Upper lobe of right lung (tissue), 1 donor: ENCODE measurements around the gene OTULIN. TPM values are rescaled to one million over a fixed set of nuclear protein-coding genes. Genes with fewer than 3 reads are reported as not detected.

ENCODE experiments used
- ATAC-seq: fragments of 200-7000 bp; cut with Tn5 transposase; one replicate; pipeline ENCODE4 v1.9.1; 2020; ENCODE audit warnings: mild to moderate bottlenecking, moderate library complexity
- DNase-seq: peaks from one replicate; pipeline ENCODE4 v3.0.0-alpha.2; 2020
- H3K27ac ChIP-seq: fragments of 200-600 bp; one replicate; pipeline ENCODE4 v1.8.0; 2022
- H3K27me3 ChIP-seq: fragments of 200-600 bp; one replicate; pipeline ENCODE4 v1.8.0; 2022; ENCODE audit warnings: mild to moderate bottlenecking
- H3K36me3 ChIP-seq: fragments of 200-600 bp; one replicate; pipeline ENCODE4 v1.8.0; 2022
- H3K4me1 ChIP-seq: fragments of 200-600 bp; one replicate; pipeline ENCODE4 v1.8.0; 2022
- H3K4me3 ChIP-seq: fragments of 200-600 bp; one replicate; pipeline ENCODE4 v1.8.0; 2022; ENCODE audit warnings: mild to moderate bottlenecking
- H3K9me3 ChIP-seq: fragments of 200-600 bp; one replicate; pipeline ENCODE4 v1.8.0; 2022
- intact Hi-C: fragments of 100-400 bp; cut with DNase I; formaldehyde crosslinking; loops from one replicate; pipeline ENCODE4 v1.11.0; 2022
- total RNA-seq: library from RNA; stranded (reverse); fragmentation: NEBNext Ultra II Directional; extraction: Animal tissue kit (Norgen Biotek cat#: 25700); gene quantifications from one replicate; pipeline ENCODE4 v1.2.1, GENCODE V29; 2021
- TF ChIP-seq, protein P1 (sequence below): fragments of 200-600 bp; IDR thresholded peaks from one replicate; pipeline ENCODE4 v1.8.0; 2022; ENCODE audit warnings: antibody characterized with exemption
- donor health status: DM: no; HTN: yes; CAD: no; lungs with severe emphysema.

OTULIN gene
- total RNA-seq, 1 donor from 2014 or later: 30.0 TPM

DNA sequence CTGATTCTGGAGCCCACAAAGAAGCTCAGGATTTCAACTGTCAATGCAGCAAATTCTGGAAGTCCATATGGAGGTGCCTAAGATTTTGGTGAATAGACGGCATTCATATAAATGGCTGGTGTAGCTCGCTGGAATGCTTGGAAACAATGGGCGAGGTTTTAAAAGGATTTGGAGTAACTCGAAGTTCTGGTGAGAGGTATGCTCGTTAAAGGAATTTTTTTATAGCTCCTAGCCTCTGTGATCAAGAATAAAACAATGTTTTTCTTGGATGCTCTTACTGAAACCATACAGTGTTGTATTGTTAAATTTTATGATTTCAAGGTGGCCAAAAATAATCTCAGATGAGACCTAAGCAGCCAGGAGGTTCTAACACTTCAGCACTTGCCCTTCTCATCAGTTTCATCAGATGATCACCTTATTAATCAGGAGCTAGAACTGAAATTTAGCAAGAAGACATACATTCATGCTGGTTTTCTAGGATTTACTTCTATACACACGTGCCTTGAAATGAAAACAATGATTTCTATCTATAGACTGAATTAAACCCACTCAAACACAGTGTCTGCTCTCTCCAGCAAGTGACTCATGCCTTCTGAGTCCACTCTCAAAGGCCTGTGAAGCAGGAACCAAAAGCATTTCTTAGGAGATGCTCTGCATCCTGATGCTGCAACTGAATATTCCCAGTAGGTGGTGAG, 79.2 kb downstream of the OTULIN start:
- ATAC-seq (no peak), DNase-seq (no peak)
- no peaks in the 10 kb centered on the region for H3K27me3 ChIP-seq
- no peaks in the 10 kb centered on the region for H3K9me3 ChIP-seq
- H3K27ac ChIP-seq: no peak overlapping the region
- intact Hi-C loops: no loop called here
- no peaks in the 10 kb centered on the region for H3K4me1 ChIP-seq
- peaks cover 36% of the 10 kb centered on the region for H3K36me3 ChIP-seq
- no peak overlapping the region for H3K4me3 ChIP-seq
- TF ChIP-seq, protein P1, sequence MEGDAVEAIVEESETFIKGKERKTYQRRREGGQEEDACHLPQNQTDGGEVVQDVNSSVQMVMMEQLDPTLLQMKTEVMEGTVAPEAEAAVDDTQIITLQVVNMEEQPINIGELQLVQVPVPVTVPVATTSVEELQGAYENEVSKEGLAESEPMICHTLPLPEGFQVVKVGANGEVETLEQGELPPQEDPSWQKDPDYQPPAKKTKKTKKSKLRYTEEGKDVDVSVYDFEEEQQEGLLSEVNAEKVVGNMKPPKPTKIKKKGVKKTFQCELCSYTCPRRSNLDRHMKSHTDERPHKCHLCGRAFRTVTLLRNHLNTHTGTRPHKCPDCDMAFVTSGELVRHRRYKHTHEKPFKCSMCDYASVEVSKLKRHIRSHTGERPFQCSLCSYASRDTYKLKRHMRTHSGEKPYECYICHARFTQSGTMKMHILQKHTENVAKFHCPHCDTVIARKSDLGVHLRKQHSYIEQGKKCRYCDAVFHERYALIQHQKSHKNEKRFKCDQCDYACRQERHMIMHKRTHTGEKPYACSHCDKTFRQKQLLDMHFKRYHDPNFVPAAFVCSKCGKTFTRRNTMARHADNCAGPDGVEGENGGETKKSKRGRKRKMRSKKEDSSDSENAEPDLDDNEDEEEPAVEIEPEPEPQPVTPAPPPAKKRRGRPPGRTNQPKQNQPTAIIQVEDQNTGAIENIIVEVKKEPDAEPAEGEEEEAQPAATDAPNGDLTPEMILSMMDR: no peak

DNA sequence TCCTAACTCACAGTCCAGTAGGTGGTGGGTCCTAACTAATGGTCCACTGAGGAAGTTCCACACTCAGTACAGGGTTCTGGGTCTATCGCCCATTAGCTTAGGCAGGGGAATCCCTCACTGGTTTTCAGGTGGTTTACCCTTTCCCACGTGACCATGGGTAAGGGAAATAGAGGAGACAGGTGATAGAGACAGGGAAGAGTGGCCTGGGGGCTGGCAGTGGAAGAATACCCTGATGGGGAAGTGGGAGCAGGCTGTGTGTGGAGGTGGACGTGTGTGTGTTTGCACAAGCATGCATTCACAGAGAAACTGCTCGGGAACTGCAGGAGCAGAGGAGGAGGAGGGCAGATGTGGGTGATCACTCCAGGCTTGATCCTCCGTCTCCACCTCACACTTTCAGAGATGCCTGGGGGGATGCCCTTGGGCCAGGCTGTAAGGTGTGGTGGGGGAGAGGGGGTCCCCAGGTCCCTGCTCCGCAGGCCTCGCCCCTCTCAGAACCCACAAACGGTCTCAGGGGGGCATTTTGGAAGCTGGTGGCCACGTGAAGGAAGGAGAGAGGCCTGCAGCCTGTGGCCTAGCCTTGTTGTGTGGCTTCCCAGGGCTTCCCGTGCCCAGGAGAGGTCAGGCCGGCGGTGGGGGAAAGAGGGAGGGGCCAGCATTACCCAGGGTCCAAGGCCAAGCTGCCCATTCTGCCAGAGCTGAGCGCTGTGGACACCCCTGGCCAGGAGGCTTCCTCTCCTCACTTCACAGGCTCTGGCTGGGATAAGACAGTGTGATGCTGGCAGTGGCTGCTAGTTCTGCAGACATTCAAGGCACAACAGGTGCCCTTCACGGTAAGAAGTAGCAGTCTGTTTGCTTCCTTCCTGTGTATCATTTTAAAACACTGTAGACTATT, 80.0 kb downstream of the OTULIN start:
- no peak overlapping the region for H3K27ac ChIP-seq
- intact Hi-C loops: no loop called here
- ATAC-seq: peak; percentile 8
- peaks cover 36% of the 10 kb centered on the region for H3K36me3 ChIP-seq
- no peak overlapping the region for H3K4me3 ChIP-seq
- H3K9me3 ChIP-seq: no peaks in the 10 kb centered on the region
- DNase-seq: no peak
- no peaks in the 10 kb centered on the region for H3K4me1 ChIP-seq
- no peaks in the 10 kb centered on the region for H3K27me3 ChIP-seq
- TF ChIP-seq, protein P1: no peak

- Histone ChIP-seq H3K27me3 (no peaks in the 10 kb centered on the region), H3K27ac (no peak overlapping the region), H3K4me3 (no peak overlapping the region), H3K36me3 (peaks cover 36% of the 10 kb centered on the region), H3K4me1 (no peaks in the 10 kb centered on the region), H3K9me3 (no peaks in the 10 kb centered on the region)
- ATAC-seq (no peak), DNase-seq (no peak)
- TF ChIP-seq, protein P1: no peak
- intact Hi-C loops: no loop called here
Measured at GRCh38 chr5:14745188-14745563, 80.7 kb downstream of the OTULIN start.

DNA sequence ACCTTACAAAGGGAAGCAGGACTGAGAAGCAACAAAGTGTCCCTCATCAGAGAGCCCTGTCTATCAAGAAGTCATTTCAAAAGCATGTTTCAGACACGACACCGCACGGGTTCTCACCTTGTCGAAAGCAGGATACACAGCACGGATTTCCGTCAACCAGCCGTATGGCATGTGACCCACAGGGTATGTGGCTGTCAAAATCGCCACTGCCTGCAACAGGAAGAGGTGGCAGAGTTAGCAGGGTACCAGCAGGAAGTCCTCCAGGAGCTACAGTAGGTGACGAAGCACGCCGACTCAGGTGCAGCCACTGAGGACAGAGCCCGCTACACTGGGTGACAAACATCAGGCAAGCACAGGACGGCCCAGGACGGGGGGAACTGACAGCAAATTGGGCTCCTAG, 81.2 kb downstream of the OTULIN start:
- no peak for DNase-seq
- Histone ChIP-seq H3K4me3 (no peak overlapping the region), H3K9me3 (no peaks in the 10 kb centered on the region), H3K27ac (no peak overlapping the region), H3K27me3 (no peaks in the 10 kb centered on the region), H3K36me3 (peaks cover 36% of the 10 kb centered on the region), H3K4me1 (no peaks in the 10 kb centered on the region)
- ATAC-seq: no peak
- TF ChIP-seq, protein P1: no peak
- intact Hi-C loops: no loop called here

GRCh38 chr5:14748180-14748900, 83.8 kb downstream of the OTULIN start:
- no peak overlapping the region for H3K4me3 ChIP-seq
- TF ChIP-seq, protein P1: no peak
- DNase-seq (peak; percentile 64), ATAC-seq (peak; percentile 47)
- H3K27ac ChIP-seq: no peak overlapping the region
- H3K4me1 ChIP-seq: no peaks in the 10 kb centered on the region
- no peaks in the 10 kb centered on the region for H3K27me3 ChIP-seq
- peaks cover 29% of the 10 kb centered on the region for H3K36me3 ChIP-seq
- intact Hi-C loops: no loop called here
- no peaks in the 10 kb centered on the region for H3K9me3 ChIP-seq

Other genes with a start within 250 kb of the OTULIN start
- 104 TPM for gene OTULINL, start 82.9 kb upstream of the OTULIN start, total RNA-seq
- gene ANKH, start 207.1 kb downstream of the OTULIN start, total RNA-seq: 67.2 TPM